GM19468 (cell line): Measurements from ENCODE around the gene VPS35.
A peak's percentile ranks its signal among the peaks of the same experiment; 100 is the strongest.

Source experiments
- ATAC-seq: cut with Tn5 transposase; IDR thresholded peaks from one replicate; pipeline ENCODE4 v1.9.1; 2021; ENCODE audit warnings: mild to moderate bottlenecking, moderate library complexity, moderate number of reproducible peaks; ENCODE audit not compliant: unreplicated experiment; ENCODE audit errors: extremely low read depth

VPS35 gene

DNA sequence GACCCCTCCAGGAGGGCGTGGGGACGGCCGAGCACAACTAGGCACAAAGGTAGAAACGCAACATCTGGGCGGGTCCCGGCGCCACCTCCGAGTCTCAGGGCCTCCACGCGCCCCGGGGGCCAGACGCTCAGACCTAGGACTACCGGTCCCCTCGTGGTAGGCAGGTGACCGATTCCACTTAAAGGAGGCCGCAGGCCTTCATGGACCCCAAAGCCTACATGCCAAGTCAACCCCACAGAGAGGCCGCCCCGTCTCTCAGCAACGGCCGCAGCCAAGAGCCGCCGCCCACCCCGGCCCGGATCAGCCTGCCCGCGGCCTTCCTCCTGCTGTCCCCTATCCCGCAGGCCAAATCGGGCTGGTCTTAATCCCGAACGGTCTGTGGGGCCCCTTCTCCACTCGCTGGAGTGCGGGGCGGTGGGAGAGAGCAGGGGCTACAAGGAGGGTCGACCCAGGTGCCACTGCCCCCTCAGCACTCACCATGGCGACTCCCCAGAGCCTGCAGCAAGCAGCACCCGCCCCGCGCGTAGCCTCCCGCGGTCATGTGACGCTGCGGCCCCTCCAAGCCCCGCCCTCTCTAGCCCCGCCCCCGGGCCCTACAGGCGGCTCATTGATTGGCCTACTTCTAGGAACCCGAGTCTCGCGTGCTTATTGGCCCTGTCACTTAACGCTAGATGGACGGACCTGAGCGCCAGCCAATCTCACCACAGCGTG, at the start of gene VPS35:
VPS35 (minus strand) TSS at position 525 of the 711 bp plus-strand sequence; CDS start at position 480, 45 bp downstream.
- peak; percentile 70 for ATAC-seq

DNA sequence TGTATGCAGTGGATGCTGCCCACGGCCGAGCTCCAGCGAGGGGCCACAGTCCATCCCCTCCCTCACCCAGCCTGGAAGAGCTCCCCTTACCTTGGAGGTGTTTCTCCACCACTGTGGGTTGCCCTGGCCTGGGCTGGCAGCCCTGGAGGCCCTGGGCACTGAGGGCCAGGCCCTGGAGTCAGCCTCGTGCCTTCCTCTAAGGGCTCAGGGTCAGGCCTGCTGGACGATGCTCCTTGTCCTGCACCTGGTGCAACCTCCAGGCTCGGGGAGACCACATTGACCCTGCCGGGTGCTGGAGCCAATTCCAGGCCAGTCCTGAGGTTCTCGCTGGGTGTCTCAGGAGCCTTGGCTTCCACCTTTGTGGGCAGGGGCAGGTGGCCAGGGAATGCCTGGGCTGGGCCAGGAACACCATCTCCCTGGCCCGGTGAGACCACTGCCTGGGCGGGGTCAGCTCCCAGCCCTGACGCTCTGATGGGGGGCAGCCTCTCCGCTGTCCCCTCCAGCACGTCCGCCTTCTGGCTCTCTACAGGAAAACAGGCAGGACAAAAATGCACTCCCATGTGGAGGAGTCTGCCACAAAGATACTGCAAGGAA, 48.7 kb upstream of the VPS35 start:
- no peak for ATAC-seq

DNA sequence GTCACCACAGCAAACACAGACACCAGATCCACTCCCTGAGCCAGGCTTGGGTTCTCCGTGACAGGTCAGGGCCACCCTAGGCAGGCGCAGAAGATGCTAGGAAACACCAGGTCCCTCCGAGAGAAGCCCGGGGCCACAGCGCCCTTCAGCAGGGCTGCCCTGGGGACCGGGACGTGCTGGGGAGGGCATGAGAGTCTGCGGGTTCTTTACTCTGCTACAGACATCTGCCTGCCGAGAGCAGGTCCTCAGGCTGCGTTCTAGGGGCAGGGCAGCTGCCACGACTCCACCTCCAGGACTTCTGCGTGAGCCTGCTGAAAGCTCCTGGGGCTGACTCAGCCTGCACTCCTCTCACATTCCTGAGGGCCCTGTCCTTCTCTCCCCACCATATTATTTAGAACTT, 47.7 kb upstream of the VPS35 start:
- ATAC-seq: no peak

- ATAC-seq: no peak
Observed at GRCh38 chr16:46733319-46733830, 44.4 kb upstream of the VPS35 start.

GRCh38 chr16:46732561-46732960, 43.6 kb upstream of the VPS35 start:
- no peak for ATAC-seq

DNA sequence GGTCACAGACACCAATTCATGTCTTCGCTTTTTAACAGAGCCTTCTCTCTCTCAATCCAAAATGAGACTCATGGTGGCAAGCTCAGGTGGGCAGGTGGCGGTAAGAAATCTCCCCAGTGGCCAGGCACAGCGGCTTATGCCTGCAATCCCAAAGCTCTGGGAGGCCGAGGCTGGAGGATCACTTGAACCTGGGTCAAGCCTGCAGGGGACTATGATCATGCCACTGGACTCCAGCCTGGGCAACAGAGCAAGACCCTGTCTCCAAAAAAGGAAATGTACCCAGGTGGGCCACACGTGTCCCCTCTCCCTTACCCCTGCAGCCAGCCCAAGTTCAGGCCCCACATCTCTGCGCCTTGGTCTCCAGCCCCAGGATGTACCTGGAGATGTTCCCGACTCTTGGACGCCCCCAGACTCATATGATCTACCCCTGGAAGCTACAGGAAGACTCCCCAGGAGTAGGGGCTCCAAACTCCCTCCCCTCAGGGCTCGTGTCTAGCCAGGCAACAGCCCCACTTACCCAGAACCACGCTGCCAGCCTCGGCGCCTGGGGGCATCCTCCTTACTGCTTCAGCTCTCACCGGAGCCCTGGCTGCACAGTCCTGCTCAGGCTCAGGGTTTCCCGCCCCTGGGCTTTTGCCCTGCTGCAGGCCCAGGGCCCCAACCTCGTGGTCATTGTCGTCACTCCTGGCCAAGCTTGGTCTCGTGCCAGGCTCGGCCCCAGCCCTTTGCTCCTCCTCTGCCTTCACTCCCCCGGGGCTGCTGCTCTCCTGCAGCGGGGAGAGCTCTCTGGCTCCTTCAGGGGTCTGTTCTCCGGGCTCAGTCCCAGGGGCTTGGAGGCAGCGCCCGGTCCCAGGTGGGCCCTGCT, 42.9 kb upstream of the VPS35 start:
- no peak for ATAC-seq

GRCh38 chr16:46730801-46731690, 42.1 kb upstream of the VPS35 start:
- ATAC-seq: no peak

GRCh38 chr16:46730126-46730525, 41.1 kb upstream of the VPS35 start:
- no peak for ATAC-seq

DNA sequence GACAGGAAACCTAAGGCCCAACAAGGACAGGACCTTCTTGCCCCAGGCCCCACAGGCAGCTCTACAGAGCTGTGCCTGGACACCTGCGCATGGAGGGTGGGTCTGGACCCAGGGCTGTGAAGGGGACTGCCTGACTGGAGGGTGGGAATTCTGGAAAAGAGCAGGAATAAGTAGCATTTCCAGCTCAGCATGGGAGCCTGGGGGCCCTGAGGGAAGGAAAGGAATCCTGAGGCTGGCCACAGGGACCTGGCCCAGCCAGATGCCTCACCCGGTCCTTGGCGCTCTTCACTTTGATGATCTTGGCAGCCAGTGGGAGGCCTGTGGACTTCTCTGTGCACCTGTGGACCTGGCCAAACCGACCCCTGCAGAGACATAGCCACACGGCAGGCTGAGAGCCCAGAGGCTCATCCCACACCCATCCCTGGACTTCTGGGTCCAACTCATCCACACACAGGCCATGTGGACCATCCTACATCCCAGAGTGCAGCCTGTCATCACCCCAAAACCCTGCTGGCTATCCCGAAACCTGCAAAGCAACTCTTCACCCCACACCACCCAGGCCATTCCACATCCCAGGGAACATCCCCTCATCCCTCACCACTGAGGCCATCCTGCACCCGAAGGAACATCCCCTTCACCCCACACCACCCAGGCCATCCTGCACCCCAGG, 40.5 kb upstream of the VPS35 start:
- no peak for ATAC-seq

DNA sequence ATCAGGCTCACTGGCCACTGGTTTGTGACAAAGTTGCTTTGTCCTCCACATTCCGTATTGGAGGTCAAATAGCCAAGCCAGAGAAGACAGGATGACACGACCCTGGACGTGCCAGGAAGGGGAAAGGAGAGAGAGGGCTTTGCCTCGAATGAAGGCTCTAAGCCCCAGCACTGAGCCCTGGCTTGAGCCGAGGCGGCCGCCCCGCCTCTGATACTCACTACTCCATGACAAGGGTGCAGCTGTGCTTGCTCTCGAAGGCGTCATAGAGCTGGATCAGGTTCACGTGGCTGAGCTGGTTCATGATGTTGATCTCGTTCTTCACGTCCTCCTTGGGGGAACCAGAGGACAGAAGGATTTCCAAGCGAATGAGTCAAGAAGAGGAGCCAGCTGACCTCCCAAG, 39.8 kb upstream of the VPS35 start:
- no peak for ATAC-seq

DNA sequence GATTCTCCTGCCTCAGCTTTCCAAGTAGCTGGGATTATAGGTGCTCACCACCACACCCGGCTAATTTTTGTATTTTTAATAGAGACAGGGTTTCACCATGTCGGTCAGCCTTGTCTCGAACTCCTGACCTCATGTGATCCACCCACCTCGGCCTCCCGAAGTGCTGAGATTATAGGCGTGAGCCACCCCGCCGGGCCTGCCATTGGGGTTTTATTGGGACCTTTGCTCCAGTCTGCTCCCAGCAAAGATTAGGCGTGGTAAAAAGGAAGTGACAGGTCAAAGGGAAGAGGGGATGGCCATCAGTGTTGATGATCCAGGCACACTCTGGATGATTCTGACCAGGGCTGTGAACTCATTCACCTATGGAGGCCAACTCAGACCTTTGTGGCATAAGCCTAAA, 38.7 kb upstream of the VPS35 start:
- ATAC-seq: no peak

DNA sequence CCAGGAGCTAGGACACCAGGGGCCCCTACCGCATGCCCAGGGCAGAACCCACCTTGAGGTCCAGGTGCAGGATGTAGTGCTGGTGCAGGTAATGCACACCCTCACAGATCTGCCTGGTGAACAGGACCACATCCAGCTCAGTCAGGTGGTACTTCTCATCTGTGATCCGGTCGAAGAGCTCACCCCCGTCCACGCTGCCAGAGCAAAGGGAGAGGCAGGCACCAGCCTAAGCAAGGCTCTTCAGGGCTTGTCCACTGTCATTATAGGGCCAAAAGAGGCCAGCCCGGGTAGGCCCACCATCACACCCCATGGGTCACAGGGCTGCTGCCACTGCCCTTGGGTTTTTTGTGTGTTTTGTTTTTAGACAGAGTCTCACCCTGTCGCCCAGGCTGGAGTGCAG, 38.2 kb upstream of the VPS35 start:
- ATAC-seq: no peak

DNA sequence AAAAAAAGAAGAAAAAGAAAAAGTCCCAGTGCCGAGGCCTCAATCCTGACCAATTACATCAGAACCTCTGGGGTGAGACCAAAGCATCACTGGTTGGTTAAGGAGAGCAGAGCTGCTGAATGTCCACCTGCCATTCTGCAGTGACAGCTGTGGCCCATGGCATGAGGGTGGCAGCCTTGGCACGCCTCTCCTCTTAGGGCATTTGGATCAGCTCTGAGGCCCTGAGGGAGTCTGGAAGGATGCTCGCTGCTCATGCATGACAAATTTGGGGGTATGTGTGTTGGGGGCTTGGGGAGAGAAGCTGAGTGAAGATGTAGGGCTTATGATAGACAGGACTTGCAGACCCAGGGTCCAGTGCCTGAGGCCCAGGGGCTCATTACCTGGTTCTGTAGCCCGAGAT, 32.9 kb upstream of the VPS35 start:
- no peak for ATAC-seq

- no peak for ATAC-seq
Observed at GRCh38 chr16:46720619-46721018, 31.6 kb upstream of the VPS35 start.

GRCh38 chr16:46719528-46719927, 30.6 kb upstream of the VPS35 start:
- no peak for ATAC-seq

- no peak for ATAC-seq
Observed at GRCh38 chr16:46718214-46718613, 29.2 kb upstream of the VPS35 start.

DNA sequence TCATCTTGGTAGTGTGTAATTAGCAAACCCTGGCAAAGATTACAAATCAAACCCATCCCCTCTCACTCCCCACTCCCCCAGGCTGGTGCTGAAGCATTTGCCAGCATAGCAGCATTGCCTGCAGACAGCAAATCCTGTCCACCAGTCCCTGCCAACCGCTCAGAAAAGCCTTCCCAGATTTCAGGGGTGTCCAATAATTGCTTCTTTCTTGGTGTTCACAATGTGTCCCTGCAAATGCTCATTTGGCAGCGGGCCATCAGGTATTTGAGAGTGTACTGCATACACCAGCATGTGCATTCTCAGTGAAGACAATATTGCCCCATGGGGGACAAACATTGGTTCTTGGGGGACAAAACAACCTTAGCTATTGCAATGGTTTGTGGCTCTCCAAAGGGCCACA, 28.7 kb upstream of the VPS35 start:
- no peak for ATAC-seq

GRCh38 chr16:46715769-46716305, 26.9 kb upstream of the VPS35 start:
- ATAC-seq: no peak
